GM21717 (cell line): ENCODE results near the gene ETV7.
"Not testable (repeated sequence)": the region's sequence is repeated elsewhere in the genome, so short reads cannot be mapped to it uniquely, and the experiment has no call there.

Source experiments
- ATAC-seq: cut with Tn5 transposase; IDR thresholded peaks from one replicate; pipeline ENCODE4 v1.9.1; 2021; ENCODE audit warnings: mild to moderate bottlenecking, moderate library complexity; ENCODE audit not compliant: unreplicated experiment

Gene ETV7

GRCh38 chr6:36387440-36388303 is at the start of gene ETV7:
Gene ETV7 (minus strand): TSS chr6:36387669. CDS start chr6:36387541, 128 bp downstream.
- ATAC-seq: no peak

GRCh38 chr6:36436466-36436865 is 49.0 kb upstream of the ETV7 start:
- no peak for ATAC-seq

GRCh38 chr6:36432151-36432671 is 44.7 kb upstream of the ETV7 start:
- no peak for ATAC-seq

DNA sequence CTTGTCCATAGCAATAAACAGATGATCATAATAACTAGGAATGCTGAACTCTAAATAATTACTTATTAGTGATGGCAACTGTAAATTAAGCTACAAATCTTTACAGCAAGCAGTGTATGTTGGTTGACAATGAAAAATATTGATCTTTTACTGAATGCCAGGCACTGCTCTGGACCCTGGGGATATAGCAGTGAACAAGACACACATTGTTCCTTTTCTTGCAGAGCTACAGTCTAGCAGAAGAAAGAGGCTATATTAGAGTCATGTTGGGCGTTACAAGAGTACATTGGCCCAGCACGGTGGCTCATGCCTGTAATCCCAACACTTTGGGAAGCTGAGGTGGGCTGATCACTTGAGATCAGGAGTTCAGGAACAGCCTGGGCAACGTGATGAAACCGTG is 43.7 kb upstream of the ETV7 start:
- no peak for ATAC-seq

- no peak for ATAC-seq
Measured at GRCh38 chr6:36430351-36430750, 42.9 kb upstream of the ETV7 start.

GRCh38 chr6:36428911-36429310 is 41.4 kb upstream of the ETV7 start:
- no peak for ATAC-seq

- no peak for ATAC-seq
Measured at GRCh38 chr6:36426622-36427021, 39.2 kb upstream of the ETV7 start.

- peak; percentile 79 for ATAC-seq
Measured at GRCh38 chr6:36423101-36423824, 35.8 kb upstream of the ETV7 start.

- ATAC-seq: peak; percentile 14
Measured at GRCh38 chr6:36422714-36423100, 35.2 kb upstream of the ETV7 start.

DNA sequence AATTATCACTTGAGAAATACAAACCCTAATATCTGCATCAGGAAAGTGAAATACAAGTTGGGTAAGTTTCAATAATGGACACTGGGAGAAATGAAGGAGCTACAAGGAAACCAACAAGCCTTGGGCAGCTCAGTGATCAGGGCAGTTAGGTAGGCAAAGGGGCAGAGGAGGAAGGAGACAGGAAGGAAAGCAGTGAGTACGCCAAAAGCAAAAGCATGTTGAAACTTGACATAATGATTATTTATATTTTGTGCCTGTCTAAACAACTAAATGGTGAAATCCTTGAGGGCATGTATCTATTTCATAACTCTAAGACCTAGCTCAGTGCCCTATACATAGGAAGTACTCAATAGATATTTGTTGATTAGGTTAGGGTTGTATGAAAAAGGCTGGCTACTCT is 31.8 kb upstream of the ETV7 start:
- ATAC-seq: no peak

- no peak for ATAC-seq
Measured at GRCh38 chr6:36418558-36418957, 31.1 kb upstream of the ETV7 start.

DNA sequence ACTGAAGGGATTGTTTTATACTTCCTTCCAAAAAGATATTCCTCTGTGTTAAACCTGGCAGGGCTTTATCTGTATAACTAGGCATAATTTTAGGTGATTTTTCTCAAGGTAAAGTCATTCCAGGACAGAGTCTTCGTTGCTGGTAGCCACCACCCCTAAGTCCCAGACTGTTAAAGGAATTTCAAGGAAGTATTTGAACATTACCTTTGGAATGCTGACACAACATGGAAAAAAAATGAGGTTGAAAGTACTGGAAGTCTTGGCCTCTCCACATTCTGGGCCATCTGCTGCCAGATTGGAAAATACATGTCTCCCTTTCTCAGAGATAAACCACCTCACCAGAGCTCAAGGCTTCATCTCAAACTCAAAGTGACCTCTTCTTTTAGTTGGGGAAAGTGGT is 27.0 kb upstream of the ETV7 start:
- ATAC-seq: no peak

DNA sequence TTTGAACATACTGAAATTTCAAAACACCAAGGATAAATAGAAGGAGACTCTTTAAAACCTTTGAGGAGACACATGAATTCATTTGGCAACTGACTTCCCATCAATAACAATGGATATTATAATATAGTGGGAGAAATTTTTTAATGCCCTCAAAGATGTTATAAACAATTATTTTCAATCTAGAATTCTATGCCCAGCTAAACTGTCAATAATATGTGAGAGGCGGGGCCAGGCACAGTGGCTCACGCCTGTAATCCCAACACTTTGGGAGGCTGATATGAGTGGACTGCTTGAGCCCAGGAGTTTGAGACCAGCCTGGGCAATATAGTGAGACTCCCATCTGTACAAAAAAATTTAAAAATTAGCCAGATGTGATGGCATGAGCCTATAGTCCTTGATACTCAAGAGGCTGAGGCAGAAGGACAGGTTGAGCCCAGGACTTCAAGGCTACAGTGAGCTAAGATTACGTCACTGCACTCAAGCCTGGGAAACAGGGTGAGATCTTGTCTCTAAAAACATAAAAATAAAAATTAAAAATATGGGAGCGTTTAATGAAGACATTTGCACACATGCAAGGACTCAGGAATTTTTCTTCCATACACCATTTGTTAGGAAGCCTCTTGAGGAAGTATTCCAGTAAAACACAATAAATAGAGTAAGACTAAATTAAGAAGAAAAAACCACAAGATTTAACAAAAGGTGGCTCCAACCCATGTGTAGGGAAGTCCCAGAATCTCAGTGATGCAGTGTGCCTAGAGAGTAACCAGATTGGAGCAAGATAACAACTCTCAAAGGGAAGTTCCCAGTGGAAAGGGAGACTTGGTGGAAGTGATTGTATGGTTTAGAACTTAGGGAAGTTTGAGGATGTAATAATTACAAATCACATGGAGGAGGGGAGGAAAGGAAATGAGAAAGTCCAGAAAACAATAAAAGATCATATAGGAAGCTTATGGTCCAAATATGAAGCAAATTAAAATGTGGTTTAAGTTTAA is 26.3 kb upstream of the ETV7 start:
- no peak for ATAC-seq

GRCh38 chr6:36409718-36410117 is 22.2 kb upstream of the ETV7 start:
- not testable (repeated sequence) for ATAC-seq

DNA sequence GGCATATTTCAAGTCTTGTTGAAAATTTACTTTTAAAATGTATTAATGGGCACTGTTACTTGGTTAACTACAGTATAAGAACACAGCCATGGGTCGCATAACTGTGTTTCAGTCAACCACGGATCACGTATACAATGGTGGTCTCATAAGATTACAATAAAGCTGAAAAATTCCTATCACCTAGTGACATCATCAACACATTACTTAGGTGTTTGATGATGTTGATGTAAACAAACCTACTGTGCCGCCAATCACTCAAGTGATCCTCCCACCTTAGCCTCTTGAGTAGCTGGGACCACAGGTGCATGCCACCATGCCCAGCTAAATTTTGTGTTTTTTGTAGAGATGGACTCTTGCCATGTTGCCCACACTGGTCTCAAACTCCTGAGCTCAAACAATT is 16.7 kb upstream of the ETV7 start:
- ATAC-seq: no peak

DNA sequence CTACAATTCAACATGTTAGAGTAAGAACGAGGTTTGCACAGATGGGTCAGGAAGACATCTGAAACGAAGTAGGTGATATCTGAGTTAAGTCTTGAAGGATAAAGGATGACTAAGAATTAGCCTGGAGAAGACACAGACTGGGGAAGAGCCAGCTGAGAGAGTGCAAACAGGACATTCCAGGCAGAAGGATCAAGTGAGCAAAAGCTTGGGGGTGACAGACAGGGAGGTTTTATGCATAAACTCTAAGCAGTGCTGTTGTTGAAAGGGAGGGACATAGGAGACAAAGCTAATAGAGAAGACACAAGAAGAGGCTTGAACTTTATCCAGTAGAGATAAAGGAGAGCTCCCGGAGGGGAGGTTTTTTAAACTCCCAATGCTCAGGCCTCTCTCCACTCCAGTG is 15.0 kb upstream of the ETV7 start:
- no peak for ATAC-seq

DNA sequence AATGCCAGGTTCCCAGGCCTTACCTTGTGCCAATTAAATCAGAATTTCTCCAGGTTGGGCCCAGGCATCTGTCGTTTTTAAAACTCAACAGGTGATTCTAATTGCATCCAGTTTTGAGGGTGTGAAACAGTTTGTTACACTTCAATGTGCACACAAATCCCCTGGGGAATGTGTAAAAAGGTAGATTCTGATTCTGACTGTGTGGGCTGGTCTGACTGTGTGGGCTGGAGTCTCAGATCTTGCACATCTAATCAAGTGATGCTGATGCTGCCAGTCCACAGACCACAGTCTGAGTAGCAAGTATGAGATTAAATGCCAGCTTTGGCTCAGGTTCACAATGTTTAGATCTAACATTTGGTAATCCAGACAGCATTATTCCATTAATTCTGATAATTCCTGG is 12.5 kb upstream of the ETV7 start:
- no peak for ATAC-seq

GRCh38 chr6:36392621-36393020 is 5.2 kb upstream of the ETV7 start:
- no peak for ATAC-seq

GRCh38 chr6:36389353-36389752 is 1.9 kb upstream of the ETV7 start:
- ATAC-seq: no peak

DNA sequence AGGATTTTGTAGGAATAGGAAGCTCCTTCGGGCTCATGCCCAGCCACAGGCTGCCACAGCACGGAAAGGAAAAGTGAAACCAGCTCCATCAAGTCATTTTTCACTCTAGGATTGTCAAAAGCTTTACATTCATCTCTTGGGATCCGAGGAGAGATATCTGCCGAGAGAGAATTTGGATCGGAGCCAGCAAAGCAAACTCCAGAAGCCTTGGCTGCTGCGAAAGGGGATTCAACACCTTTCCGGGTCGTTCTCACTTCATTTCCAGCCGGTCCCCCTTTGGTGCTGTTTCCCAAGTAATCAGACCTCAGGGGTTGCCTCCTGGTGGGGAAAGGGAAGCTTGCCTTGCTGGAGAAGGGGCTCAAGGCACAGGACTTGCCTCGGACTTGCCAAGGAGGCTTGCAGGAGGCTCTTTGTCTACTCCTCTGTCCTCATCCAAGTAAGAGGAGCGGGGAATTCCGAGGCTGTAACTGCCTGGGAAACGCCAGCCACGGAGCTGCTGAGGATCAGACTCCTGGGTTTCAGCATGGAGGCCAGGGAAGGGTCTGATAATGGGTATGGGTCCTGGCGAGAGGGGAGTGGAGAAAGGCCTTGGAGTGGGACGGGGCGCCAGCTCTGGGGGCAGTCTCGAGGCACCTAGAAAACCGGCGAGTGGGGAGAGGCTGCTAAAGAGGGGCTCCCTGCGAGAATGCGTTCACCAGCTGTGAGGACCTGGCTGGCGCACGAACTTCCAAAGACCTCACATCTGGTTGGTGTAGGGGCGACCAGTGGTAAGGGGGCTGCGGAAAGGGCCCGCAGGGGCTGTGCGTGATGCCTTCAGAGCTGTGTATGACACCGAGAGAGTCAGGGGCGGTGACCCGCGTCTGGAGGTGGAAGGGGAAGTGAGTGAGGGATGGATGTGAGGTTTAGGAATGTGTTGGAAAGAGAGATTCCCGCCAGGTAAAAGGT is 702 bp downstream of the ETV7 start:
- ATAC-seq: no peak
